D721Med (cell line): ENCODE data around the gene OR52E4.

ENCODE experiments used
- DNase-seq: peaks from one replicate; pipeline ENCODE4 v3.0.0; 2011; ENCODE audit warnings: low spot score; ENCODE audit not compliant: insufficient read length
- FAIRE-seq: peaks from 2 replicates; lab custom pipeline; 2011; peaks lifted over from hg19 to GRCh38; lab: Jason Lieb, UNC
- TF ChIP-seq, protein P1 (sequence below): IDR thresholded peaks from 2 replicates; pipeline ENCODE4 v1.5.1; 2012; ENCODE audit warnings: mild to moderate bottlenecking, control low read depth; ENCODE audit not compliant: insufficient read depth; ENCODE audit errors: missing control alignments

OR52E4 gene

DNA sequence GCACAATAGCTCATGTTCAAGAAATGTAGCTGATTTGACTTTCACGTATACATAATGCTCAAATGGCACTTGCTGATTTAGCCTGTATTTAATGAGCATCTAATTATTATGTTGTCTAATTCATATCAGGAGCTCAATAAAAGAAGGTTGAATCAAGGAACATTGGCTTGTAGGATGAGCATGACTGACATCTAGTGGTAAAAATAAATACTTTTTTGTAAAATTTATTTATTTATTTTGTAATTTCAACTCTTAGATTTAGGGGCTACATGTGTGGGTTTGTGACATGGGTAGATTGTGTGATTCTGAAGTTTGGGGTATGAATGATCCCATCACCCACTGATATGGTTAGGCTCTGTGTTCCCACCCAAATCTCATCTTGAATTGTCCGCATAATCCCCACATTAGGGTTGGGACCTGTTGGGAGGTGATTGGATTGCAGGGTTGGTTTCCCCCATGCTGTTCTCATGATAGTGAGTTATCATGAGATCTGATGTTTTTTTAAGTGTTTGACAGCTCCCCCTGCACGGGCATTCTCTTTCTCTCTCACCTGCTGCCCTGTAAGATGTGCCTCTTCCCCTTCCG, 10.9 kb downstream of the OR52E4 start:
- no peak for FAIRE-seq
- TF ChIP-seq, protein P1, sequence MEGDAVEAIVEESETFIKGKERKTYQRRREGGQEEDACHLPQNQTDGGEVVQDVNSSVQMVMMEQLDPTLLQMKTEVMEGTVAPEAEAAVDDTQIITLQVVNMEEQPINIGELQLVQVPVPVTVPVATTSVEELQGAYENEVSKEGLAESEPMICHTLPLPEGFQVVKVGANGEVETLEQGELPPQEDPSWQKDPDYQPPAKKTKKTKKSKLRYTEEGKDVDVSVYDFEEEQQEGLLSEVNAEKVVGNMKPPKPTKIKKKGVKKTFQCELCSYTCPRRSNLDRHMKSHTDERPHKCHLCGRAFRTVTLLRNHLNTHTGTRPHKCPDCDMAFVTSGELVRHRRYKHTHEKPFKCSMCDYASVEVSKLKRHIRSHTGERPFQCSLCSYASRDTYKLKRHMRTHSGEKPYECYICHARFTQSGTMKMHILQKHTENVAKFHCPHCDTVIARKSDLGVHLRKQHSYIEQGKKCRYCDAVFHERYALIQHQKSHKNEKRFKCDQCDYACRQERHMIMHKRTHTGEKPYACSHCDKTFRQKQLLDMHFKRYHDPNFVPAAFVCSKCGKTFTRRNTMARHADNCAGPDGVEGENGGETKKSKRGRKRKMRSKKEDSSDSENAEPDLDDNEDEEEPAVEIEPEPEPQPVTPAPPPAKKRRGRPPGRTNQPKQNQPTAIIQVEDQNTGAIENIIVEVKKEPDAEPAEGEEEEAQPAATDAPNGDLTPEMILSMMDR = peak; percentile 33
- DNase-seq = no peak

DNA sequence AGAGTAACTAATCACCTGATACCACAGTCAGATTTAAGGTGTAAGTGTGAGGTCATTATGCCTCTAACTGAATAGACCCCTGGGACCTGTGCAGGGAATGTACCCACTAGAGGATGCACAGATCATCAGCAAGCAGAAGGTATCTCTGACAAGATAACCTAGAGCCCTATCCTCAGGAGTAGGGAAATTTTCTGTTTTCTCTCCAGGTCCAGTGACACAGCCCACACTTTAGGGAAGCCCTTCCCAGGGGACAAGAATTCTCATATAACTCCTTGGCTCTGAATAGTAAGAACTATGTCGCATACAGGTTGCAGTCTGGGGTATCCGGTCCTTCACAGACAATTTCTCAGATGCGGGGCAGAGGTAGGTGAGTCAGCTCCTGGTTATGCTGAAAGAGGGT, 12.5 kb downstream of the OR52E4 start, which contains the start of gene OR52E5:
Gene OR52E5 (plus strand): TSS at position 301 of the 400 bp plus-strand sequence. CDS start 7,569 bp downstream, outside the sequence.
- no peak for FAIRE-seq
- TF ChIP-seq, protein P1 = no peak
- DNase-seq = no peak

GRCh38 chr11:5899534-5899933, 19.1 kb downstream of the OR52E4 start:
- no peak for DNase-seq
- no peak for FAIRE-seq
- TF ChIP-seq, protein P1 = no peak

DNA sequence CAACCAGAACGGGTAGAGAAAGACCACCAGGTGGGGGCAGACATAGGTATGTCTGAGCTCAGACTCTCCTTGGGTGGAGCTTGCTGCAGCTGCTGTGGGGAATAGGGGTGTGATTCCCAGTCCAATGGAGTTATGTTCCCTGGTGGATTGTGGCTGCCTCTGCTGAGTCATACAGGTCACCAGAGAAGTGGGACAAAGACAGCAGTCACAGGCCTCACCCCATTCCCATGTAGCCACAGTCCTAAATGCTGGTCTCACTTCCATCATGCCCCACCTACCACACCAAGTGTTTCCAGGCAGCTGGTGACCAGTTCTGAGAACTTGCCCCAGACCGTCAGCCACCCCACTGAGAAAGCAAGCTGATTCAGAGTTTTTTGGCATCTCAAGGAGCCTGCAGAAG, 30.1 kb downstream of the OR52E4 start:
- TF ChIP-seq, protein P1 = no peak
- no peak for DNase-seq
- no peak for FAIRE-seq

DNA sequence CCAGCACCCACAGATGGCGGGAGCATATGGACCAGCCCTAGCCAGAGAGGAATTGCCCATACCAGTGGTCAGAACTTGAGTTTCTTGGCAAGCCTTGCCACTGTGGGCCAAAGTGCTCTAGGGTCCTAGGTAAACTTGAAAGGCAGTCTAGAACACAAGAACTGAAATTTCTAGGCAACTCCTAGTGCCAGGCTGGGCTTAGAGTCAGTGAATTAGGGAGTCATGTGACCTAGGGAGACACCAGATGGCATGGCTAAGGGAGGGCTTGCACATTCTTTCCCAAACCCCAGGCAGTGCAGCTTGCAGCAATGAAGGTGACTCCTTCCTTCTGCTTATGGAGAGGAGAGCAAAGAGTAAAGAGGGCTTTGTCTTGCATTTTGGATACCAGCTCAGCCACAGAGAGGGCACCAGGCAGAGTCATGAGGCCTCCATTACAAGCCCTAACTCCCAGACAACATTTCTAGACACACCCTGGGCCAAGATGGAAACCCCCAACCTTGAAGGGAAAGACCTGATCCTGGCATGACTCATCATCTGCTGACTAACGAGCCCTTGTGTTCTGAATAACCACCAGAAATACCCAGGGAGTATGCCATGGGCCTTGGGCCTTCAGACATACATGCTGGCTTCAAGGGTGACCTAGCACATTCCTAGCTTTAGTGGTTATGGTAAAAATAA, 42.5 kb downstream of the OR52E4 start:
- TF ChIP-seq, protein P1 = no peak
- FAIRE-seq (no peak), DNase-seq (no peak)

DNA sequence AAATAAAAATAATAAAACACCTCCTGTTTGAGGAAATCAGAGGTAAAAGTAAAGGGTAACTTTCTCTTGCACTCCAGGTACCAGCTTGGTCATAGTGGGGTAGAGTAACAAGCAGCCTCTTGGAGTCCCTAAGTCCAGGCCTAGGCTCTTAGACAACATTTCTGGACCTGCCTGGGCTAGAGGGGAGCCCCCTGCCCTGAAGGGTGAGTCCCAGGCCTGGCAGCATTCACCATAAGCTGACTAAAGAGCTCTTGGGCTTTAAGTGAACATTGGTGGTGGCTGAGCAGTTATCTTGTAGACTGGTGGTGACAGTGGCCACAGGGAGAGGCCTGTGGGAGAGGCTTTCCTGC, 43.0 kb downstream of the OR52E4 start:
- TF ChIP-seq, protein P1 = no peak
- DNase-seq = no peak
- no peak for FAIRE-seq

- DNase-seq (no peak), FAIRE-seq (no peak)
- TF ChIP-seq, protein P1 = no peak
Measured at GRCh38 chr11:5923794-5924193, 43.4 kb downstream of the OR52E4 start.
